Mucosa of gallbladder (tissue), 1 donor: ENCODE results near the gene PSMD14. TPM values are rescaled to one million over a fixed set of nuclear protein-coding genes. Genes with fewer than 3 reads are reported as not detected.

Source experiments
- DNase-seq: peaks from one replicate; pipeline ENCODE4 v3.0.0-alpha.2; 2020; ENCODE audit warnings: low spot score
- total RNA-seq: library from RNA; stranded (reverse); gene quantifications from one replicate; pipeline ENCODE4 v1.2.1, GENCODE V29; 2021
- donor health status: DM: no; HTN: no; CAD: no.

PSMD14 gene
- total RNA-seq, 1 donor from 2014 or later = 36.2 TPM

DNA sequence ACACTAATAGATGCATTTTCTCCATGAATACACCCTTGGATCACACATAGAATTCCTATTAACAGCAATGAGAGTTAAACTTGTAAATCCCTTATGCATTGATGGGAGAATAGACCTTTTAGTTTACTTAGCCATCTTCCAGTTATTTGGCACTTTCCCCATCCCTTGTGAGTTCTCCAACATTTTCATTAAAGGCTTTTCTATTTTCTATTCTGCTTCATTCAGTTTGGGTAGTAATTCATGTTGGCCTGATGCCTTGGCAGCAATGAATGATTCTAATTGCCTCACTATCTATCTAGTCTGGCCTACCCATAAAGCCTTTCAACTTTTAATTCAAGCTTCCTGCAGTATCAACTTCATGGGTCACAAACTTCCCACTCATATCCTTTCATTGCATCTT lies 140.2 kb downstream of the PSMD14 start:
- no peak for DNase-seq

Other genes starting within 250 kb of the PSMD14 start
- 55.0 TPM for gene TANK, start 148.0 kb upstream of the PSMD14 start, total RNA-seq
- not detected for gene TBR1, start 107.9 kb downstream of the PSMD14 start, total RNA-seq